GM12878 (cell line): ENCODE measurements around the gene H6PD. TPM values are rescaled to one million over a fixed set of nuclear protein-coding genes. Genes with fewer than 3 reads are reported as not detected.

Experiments used
- ATAC-seq: fragments of 200-7000 bp; cut with Tn5 transposase; 3 replicates; pipeline ENCODE4 v1.9.1; 2020; ENCODE audit warnings: mild to moderate bottlenecking, moderate library complexity
- BruUV-seq: library from RNA; stranded (reverse); fragments of 400-500 nt; replicated peaks from 2 replicates; lab custom pipeline; 2021; lab: Mats Ljungman, UMichigan
- CTCF ChIA-PET: fragments of 300-600 bp; sonication (Branson Sonifier 250); formaldehyde crosslinking; extraction: SDS; loops from one replicate; lab custom pipeline; 2021; ENCODE audit warnings: inconsistent platforms; lab: Yijun Ruan, JAX
- POLR2A ChIA-PET: fragments of 350-600 bp; formaldehyde crosslinking; extraction: SDS; loops from one replicate; lab custom pipeline; 2021; ENCODE audit warnings: inconsistent platforms; lab: Charles Lee
- RAD21 ChIA-PET: fragments of 300-600 bp; sonication (Branson Sonifier 250); formaldehyde crosslinking; loops from one replicate; lab custom pipeline; 2023; ENCODE audit warnings: antibody characterized with exemption; ENCODE audit not compliant: unreplicated experiment; lab: Charles Lee
- SMC1A ChIA-PET: fragments of 300-600 bp; sonication (Branson Sonifier 250); formaldehyde crosslinking; loops from one replicate; lab custom pipeline; 2023; ENCODE audit not compliant: unreplicated experiment, uncharacterized antibody; lab: Charles Lee
- DNase-seq: peaks from one replicate; pipeline ENCODE4 v3.0.0-alpha.2; 2011; ENCODE audit warnings: low read depth, low spot score
- FAIRE-seq: peaks from 3 replicates; lab custom pipeline; 2011; peaks lifted over from hg19 to GRCh38; lab: Jason Lieb, UNC
- H2AFZ ChIP-seq: 2 replicates; pipeline ENCODE4 v1.6.0; 2011; ENCODE audit warnings: low read depth, low read length, control low read depth; ENCODE audit not compliant: control insufficient read depth
- H3K27ac ChIP-seq: 2 replicates; pipeline ENCODE4 v1.5.1; 2011; ENCODE audit warnings: control low read depth; ENCODE audit not compliant: control insufficient read depth, insufficient read depth
- H3K27me3 ChIP-seq, 2 experiments: replicated peaks in 1 of 2; 2 replicates each; pipeline versions ENCODE4 v1.6.0 to v1.6.1; 2011; ENCODE audit warnings: low read length in 1 of 2; ENCODE audit not compliant: control insufficient read depth in 2 of 2, insufficient read depth in 2 of 2
- H3K36me3 ChIP-seq, 2 experiments: 2 replicates each; pipeline ENCODE4 v1.5.1; 2011; ENCODE audit warnings: low read length in 1 of 2; ENCODE audit not compliant: control insufficient read depth in 2 of 2, insufficient read depth in 2 of 2
- H3K4me1 ChIP-seq: 2 replicates; pipeline ENCODE4 v1.6.1; 2011; ENCODE audit warnings: mild to moderate bottlenecking, low read length, moderate library complexity, mixed read lengths; ENCODE audit not compliant: control insufficient read depth, insufficient read depth
- H3K4me2 ChIP-seq: 2 replicates; pipeline ENCODE4 v1.6.0; 2011; ENCODE audit warnings: control low read depth; ENCODE audit not compliant: control insufficient read depth, insufficient read depth
- H3K4me3 ChIP-seq: fragments of 200-600 bp; sonication (generic); 2 replicates; pipeline ENCODE4 v1.5.1; 2016
- H3K79me2 ChIP-seq: 2 replicates; pipeline ENCODE4 v1.6.0; 2011; ENCODE audit warnings: low read length; ENCODE audit not compliant: control insufficient read depth, insufficient read depth
- H3K9ac ChIP-seq: 2 replicates; pipeline ENCODE4 v1.8.0; 2011; ENCODE audit warnings: low read length, control low read depth, mixed read lengths; ENCODE audit not compliant: control insufficient read depth, insufficient read depth
- H3K9me3 ChIP-seq: replicated peaks from 3 replicates; pipeline ENCODE4 v1.5.1; 2011; ENCODE audit warnings: mild to moderate bottlenecking, low read length; ENCODE audit not compliant: control insufficient read depth, insufficient read depth
- H4K20me1 ChIP-seq: 2 replicates; pipeline ENCODE4 v1.6.0; 2011; ENCODE audit not compliant: control insufficient read depth, insufficient read depth
- BCL11A ChIP-seq: IDR thresholded peaks from 2 replicates; pipeline ENCODE4 v1.6.1; 2011; ENCODE audit warnings: low read depth, low read length
- KLF5 ChIP-seq: fragments of 450-650 bp; IDR thresholded peaks from 2 replicates; pipeline ENCODE4 v1.6.1; 2014; ENCODE audit warnings: mild to moderate bottlenecking; ENCODE audit not compliant: partially characterized antibody
- PAX8 ChIP-seq: fragments of 450-650 bp; IDR thresholded peaks from 2 replicates; pipeline ENCODE4 v1.6.1; 2017; ENCODE audit warnings: mild to moderate bottlenecking, moderate library complexity
- POLR2AphosphoS2 ChIP-seq: IDR thresholded peaks from 2 replicates; pipeline ENCODE4 v1.6.1; 2011; ENCODE audit warnings: low read depth, mild to moderate bottlenecking, low read length, improper control_type of control experiment, moderate library complexity
- POU2F2 ChIP-seq: IDR thresholded peaks from 3 replicates; pipeline ENCODE4 v1.6.1; 2011; ENCODE audit warnings: low read depth, mild to moderate bottlenecking, low read length, borderline replicate concordance
- RFX5 ChIP-seq: IDR thresholded peaks from 2 replicates; pipeline ENCODE4 v1.6.1; 2011; ENCODE audit warnings: low read depth, low read length, improper control_type of control experiment
- SMAD1 ChIP-seq: fragments of 450-650 bp; IDR thresholded peaks from 2 replicates; pipeline ENCODE4 v1.6.1; 2018; ENCODE audit warnings: mild to moderate bottlenecking, low read depth; ENCODE audit not compliant: partially characterized antibody
- SMARCA5 ChIP-seq: fragments of 450-650 bp; IDR thresholded peaks from 2 replicates; pipeline ENCODE4 v1.6.1; 2017; ENCODE audit warnings: mild to moderate bottlenecking
- SMC3 ChIP-seq: IDR thresholded peaks from 2 replicates; pipeline ENCODE4 v1.6.1; 2011; ENCODE audit warnings: low read length, improper control_type of control experiment, borderline replicate concordance
- SRF ChIP-seq, 2 experiments: IDR thresholded peaks; 2 replicates each; pipeline ENCODE4 v1.6.1; 2011; ENCODE audit warnings: low read depth in 2 of 2, low read length in 2 of 2, mild to moderate bottlenecking in 1 of 2, moderate library complexity in 1 of 2
- WGBS: methylation state at CpG from one replicate; pipeline ENCODE4 v1.1.6; 2016; ENCODE audit warnings: low lambda C conversion rate; ENCODE audit not compliant: insufficient replicate concordance, insufficient coverage; ENCODE audit errors: missing lambda C conversion rate; 5-methylcytosine and 5-hydroxymethylcytosine counted together
- in situ Hi-C: fragments of 300-500 bp; cut with MboI; formaldehyde crosslinking; loops from 9 replicates; pipeline ENCODE4 v1.14.3; 2018; ENCODE audit warnings: mixed read lengths
- intact Hi-C: fragments of 100-400 bp; cut with micrococcal nuclease; formaldehyde crosslinking; loops from one replicate; pipeline ENCODE4 v1.14.2; 2022; ENCODE audit not compliant: unreplicated experiment
- polyA plus RNA-seq, 11 experiments: library from polyadenylated mRNA; depleted of rRNA in 4 of 11; unstranded in 6 of 11; stranded (reverse) in 5 of 11; fragments of >200 nt; fragmentation: Nextera tagmentation in 4 of 11; fragmentation: Illumina TruSeq in 1 of 11; extraction: Ambion mirVana in 4 of 11; extraction: Trizol in 1 of 11; gene quantifications; 1 replicate in 1 of 11; 2 replicates in 10 of 11; pipeline versions ENCODE4 v1.2.1 to v1.2.3, GENCODE V29; 2011 to 2016; ENCODE audit warnings: inconsistent platforms in 2 of 11, missing spikeins in 2 of 11, low read depth in 1 of 11
- total RNA-seq, 4 experiments: library from RNA; depleted of rRNA in 3 of 4; stranded (reverse); fragments of >200 nt in 3 of 4; fragmentation: Illumina TruSeq in 1 of 4; extraction: Trizol in 1 of 4; gene quantifications; 2 replicates each; pipeline versions ENCODE4 v1.2.1 to v1.2.3, GENCODE V29; 2013 to 2021
- TF ChIP-seq, protein P1 (sequence below): IDR thresholded peaks from 2 replicates; pipeline ENCODE4 v1.6.1; 2012; ENCODE audit warnings: low read depth, low read length, improper control_type of control experiment
- TF ChIP-seq, protein P2 (sequence below): IDR thresholded peaks from 2 replicates; pipeline ENCODE4 v1.6.1; 2012; ENCODE audit warnings: mild to moderate bottlenecking, low read depth, low read length
- TF ChIP-seq, protein P3 (sequence below): fragments of 450-650 bp; IDR thresholded peaks from 2 replicates; pipeline ENCODE4 v1.6.1; 2017; ENCODE audit warnings: mild to moderate bottlenecking, moderate library complexity

The H6PD gene
- total and polyA plus RNA-seq, 10 of the 15 experiments (the other 5 are each of a cell fraction or from before 2014, with no cell fraction given) = 1.2 to 20.7 (median 7.7) TPM

DNA sequence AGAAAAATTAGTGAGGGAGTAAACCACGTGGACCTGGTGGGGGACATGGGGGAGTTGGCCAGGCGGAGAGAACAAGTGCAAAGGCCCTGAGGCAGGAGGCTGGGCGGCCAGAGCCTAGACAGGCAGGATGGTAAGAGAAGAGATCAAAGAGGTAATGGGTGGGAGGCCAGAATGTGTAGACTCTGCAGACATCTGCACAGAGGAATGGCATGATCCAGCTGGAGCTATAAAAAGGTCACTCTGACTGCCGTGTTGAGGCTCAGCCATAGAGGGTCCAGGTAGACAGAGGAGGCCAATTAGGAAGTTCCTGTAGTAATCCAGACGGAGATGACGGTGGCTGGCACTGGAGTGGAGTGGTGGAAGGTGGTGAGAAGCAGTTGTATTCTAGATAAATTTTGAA, 3.6 kb downstream of the H6PD start (continued):
- TF ChIP-seq, protein P1, sequence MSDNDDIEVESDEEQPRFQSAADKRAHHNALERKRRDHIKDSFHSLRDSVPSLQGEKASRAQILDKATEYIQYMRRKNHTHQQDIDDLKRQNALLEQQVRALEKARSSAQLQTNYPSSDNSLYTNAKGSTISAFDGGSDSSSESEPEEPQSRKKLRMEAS = no peak
- no peak for TF ChIP-seq BCL11A

DNA sequence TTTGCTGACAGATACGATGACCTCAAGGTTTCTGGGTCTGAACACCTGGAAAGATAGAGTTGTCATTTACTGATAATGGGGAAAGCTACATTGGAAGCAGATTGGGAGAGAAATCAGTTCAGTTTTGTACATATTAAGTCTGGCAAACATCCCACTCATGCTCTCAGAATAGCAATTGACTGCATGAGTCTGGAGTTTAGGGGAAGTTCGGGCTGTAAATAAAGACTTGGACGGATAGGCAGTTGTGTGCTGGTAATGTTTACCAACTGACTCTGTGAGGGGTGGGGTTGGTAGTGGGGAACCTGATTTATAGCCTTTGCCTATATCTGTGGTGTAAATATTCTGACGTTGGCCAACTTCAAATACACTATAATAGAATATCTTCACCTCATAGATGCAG, 4.0 kb downstream of the H6PD start:
- no peak overlapping the region for H3K4me3 ChIP-seq
- SMC1A ChIA-PET = no interaction called here
- RAD21 ChIA-PET = interaction anchor here (0.5 kb wide), 1 partner anchor 305 kb away, joined by 3 read pairs; no protein-coding TSS in a partner anchor
- FAIRE-seq (no peak), ATAC-seq (no peak), DNase-seq (no peak)
- H2AFZ ChIP-seq = no peak overlapping the region
- intact Hi-C loops (no loop called here), in situ Hi-C loops (no loop called here)
- H3K27me3 ChIP-seq = no peaks in the 10 kb centered on the region
- H3K27ac ChIP-seq = no peak overlapping the region
- H3K4me1 ChIP-seq = peaks cover 18% of the 10 kb centered on the region
- CTCF ChIA-PET = interaction anchor here (1.1 kb wide), 1 partner anchor 21 kb away, joined by 3 read pairs; no protein-coding TSS in a partner anchor
- H4K20me1 ChIP-seq = no peaks in the 10 kb centered on the region
- POLR2A ChIA-PET = no interaction called here
- H3K79me2 ChIP-seq = peaks cover 6% of the 10 kb centered on the region
- 98% methylated on average over 4 of the region's 4 CpGs for WGBS
- H3K9me3 ChIP-seq = no peaks in the 10 kb centered on the region
- no TSS peak for BruUV-seq
- H3K36me3 ChIP-seq = no peaks in the 10 kb centered on the region; a peak in 1 of 4 replicates
- no peak overlapping the region for H3K4me2 ChIP-seq
- H3K9ac ChIP-seq = no peak overlapping the region
- TF ChIP-seq POU2F2 (no peak), SMC3 (no peak), SMAD1 (no peak), POLR2AphosphoS2 (no peak), KLF5 (no peak), SRF (IDR thresholded peaks at IDR 0.05; ENCODE audit: low read depth in 2 of 2, low read length in 2 of 2) (no peak), RFX5 (no peak), PAX8 (no peak), SMARCA5 (no peak)
- TF ChIP-seq, protein P2, sequence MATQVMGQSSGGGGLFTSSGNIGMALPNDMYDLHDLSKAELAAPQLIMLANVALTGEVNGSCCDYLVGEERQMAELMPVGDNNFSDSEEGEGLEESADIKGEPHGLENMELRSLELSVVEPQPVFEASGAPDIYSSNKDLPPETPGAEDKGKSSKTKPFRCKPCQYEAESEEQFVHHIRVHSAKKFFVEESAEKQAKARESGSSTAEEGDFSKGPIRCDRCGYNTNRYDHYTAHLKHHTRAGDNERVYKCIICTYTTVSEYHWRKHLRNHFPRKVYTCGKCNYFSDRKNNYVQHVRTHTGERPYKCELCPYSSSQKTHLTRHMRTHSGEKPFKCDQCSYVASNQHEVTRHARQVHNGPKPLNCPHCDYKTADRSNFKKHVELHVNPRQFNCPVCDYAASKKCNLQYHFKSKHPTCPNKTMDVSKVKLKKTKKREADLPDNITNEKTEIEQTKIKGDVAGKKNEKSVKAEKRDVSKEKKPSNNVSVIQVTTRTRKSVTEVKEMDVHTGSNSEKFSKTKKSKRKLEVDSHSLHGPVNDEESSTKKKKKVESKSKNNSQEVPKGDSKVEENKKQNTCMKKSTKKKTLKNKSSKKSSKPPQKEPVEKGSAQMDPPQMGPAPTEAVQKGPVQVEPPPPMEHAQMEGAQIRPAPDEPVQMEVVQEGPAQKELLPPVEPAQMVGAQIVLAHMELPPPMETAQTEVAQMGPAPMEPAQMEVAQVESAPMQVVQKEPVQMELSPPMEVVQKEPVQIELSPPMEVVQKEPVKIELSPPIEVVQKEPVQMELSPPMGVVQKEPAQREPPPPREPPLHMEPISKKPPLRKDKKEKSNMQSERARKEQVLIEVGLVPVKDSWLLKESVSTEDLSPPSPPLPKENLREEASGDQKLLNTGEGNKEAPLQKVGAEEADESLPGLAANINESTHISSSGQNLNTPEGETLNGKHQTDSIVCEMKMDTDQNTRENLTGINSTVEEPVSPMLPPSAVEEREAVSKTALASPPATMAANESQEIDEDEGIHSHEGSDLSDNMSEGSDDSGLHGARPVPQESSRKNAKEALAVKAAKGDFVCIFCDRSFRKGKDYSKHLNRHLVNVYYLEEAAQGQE = no peak
- TF ChIP-seq, protein P3, sequence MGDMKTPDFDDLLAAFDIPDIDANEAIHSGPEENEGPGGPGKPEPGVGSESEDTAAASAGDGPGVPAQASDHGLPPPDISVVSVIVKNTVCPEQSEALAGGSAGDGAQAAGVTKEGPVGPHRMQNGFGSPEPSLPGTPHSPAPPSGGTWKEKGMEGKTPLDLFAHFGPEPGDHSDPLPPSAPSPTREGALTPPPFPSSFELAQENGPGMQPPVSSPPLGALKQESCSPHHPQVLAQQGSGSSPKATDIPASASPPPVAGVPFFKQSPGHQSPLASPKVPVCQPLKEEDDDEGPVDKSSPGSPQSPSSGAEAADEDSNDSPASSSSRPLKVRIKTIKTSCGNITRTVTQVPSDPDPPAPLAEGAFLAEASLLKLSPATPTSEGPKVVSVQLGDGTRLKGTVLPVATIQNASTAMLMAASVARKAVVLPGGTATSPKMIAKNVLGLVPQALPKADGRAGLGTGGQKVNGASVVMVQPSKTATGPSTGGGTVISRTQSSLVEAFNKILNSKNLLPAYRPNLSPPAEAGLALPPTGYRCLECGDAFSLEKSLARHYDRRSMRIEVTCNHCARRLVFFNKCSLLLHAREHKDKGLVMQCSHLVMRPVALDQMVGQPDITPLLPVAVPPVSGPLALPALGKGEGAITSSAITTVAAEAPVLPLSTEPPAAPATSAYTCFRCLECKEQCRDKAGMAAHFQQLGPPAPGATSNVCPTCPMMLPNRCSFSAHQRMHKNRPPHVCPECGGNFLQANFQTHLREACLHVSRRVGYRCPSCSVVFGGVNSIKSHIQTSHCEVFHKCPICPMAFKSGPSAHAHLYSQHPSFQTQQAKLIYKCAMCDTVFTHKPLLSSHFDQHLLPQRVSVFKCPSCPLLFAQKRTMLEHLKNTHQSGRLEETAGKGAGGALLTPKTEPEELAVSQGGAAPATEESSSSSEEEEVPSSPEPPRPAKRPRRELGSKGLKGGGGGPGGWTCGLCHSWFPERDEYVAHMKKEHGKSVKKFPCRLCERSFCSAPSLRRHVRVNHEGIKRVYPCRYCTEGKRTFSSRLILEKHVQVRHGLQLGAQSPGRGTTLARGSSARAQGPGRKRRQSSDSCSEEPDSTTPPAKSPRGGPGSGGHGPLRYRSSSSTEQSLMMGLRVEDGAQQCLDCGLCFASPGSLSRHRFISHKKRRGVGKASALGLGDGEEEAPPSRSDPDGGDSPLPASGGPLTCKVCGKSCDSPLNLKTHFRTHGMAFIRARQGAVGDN = no peak
